K562 (cell line): ENCODE results near the gene CAPRIN1. TPM values are rescaled to one million over a fixed set of nuclear protein-coding genes. Genes with fewer than 3 reads are reported as not detected.

Source experiments
- E2F3 ChIP-seq: fragments of 250-450 bp; sonication (Bioruptor Pico); IDR thresholded peaks from 2 replicates; pipeline ENCODE4 v1.4.0; 2020; ENCODE audit warnings: mild to moderate bottlenecking
- EGR1 ChIP-seq: fragments of 450-650 bp; conservative IDR thresholded peaks from 2 replicates; pipeline ENCODE4 v1.6.1; 2017; ENCODE audit warnings: mild to moderate bottlenecking
- EHMT2 ChIP-seq: fragments of 450-650 bp; IDR thresholded peaks from 2 replicates; pipeline ENCODE4 v1.6.1; 2018; ENCODE audit warnings: antibody characterized with exemption
- GTF2A2 ChIP-seq: IDR thresholded peaks from 2 replicates; pipeline ENCODE4 v1.6.1; 2016; ENCODE audit warnings: mild to moderate bottlenecking, missing genetic modification characterization, missing compliant biosample characterization
- HNRNPL ChIP-seq: fragments of 200-400 bp; formaldehyde crosslinking; IDR thresholded peaks from 2 replicates; pipeline ENCODE4 v1.6.1; 2017; ENCODE audit warnings: low read depth, mild to moderate bottlenecking, low read length
- IFI16 ChIP-seq: fragments of 250-450 bp; sonication (Bioruptor Pico); IDR thresholded peaks from 2 replicates; pipeline ENCODE4 v2.1.2; 2022; ENCODE audit warnings: mild to moderate bottlenecking, inconsistent platforms
- KLF13 ChIP-seq: fragments of 450-650 bp; IDR thresholded peaks from 2 replicates; pipeline ENCODE4 v1.6.1; 2016; ENCODE audit warnings: missing genetic modification characterization, low read depth, mild to moderate bottlenecking, missing compliant biosample characterization, moderate library complexity, borderline replicate concordance
- MTF1 ChIP-seq: fragments of 250-450 bp; sonication (Bioruptor Pico); IDR thresholded peaks from 2 replicates; pipeline ENCODE4 v1.9.0; 2021; ENCODE audit warnings: moderate library complexity, mild to moderate bottlenecking, inconsistent platforms, borderline replicate concordance
- NBN ChIP-seq: fragments of 450-650 bp; IDR thresholded peaks from 2 replicates; pipeline ENCODE4 v1.6.1; 2016; ENCODE audit warnings: low read depth, mild to moderate bottlenecking
- PRPF4 ChIP-seq: fragments of 200-400 bp; formaldehyde crosslinking; IDR thresholded peaks from one replicate; pipeline ENCODE4 v1.6.1; 2017; ENCODE audit warnings: low read length, low read depth, mild to moderate bottlenecking; ENCODE audit not compliant: insufficient read depth, poor library complexity, severe bottlenecking
- SRSF1 ChIP-seq: fragments of 200-400 bp; formaldehyde crosslinking; IDR thresholded peaks from 2 replicates; pipeline ENCODE4 v1.6.1; 2017; ENCODE audit warnings: mild to moderate bottlenecking, low read depth, low read length, moderate library complexity
- TRIM24 ChIP-seq, 2 experiments: fragments of 450-650 bp; IDR thresholded peaks; 2 replicates each; pipeline ENCODE4 v1.6.1; 2016
- U2AF1 ChIP-seq: fragments of 200-400 bp; formaldehyde crosslinking; optimal IDR thresholded peaks from 2 replicates; pipeline ENCODE3; 2017; ENCODE audit warnings: mild to moderate bottlenecking, low read depth, low read length, moderate library complexity
- ZNF133 ChIP-seq: fragments of 250-450 bp; sonication (Bioruptor Pico); IDR thresholded peaks from 2 replicates; pipeline ENCODE4 v1.4.0; 2020; ENCODE audit warnings: mild to moderate bottlenecking
- polyA plus RNA-seq, 8 experiments: library from polyadenylated mRNA; depleted of rRNA in 4 of 8; stranded (reverse) in 5 of 8; unstranded in 3 of 8; fragments of >200 nt; fragmentation: Nextera tagmentation in 2 of 8; fragmentation: Illumina TruSeq in 1 of 8; extraction: Ambion mirVana in 2 of 8; extraction: Trizol in 1 of 8; gene quantifications; 2 replicates each; pipeline versions ENCODE4 v1.2.1 to v1.2.3, GENCODE V29; 2011 to 2014; ENCODE audit warnings: inconsistent platforms in 1 of 8, missing spikeins in 1 of 8
- total RNA-seq, 7 experiments: library from RNA; depleted of rRNA in 6 of 7; stranded (reverse); fragments of >200 nt in 6 of 7; fragmentation: Illumina TruSeq in 2 of 7; extraction: Trizol in 2 of 7; gene quantifications; 2 replicates each; pipeline versions ENCODE4 v1.2.1 to v1.2.3, GENCODE V29; 2011 to 2021; ENCODE audit warnings: low replicate concordance in 1 of 7
- TF ChIP-seq, protein P1 (sequence below): IDR thresholded peaks from 3 replicates; pipeline ENCODE4 v1.6.1; 2011; ENCODE audit warnings: borderline replicate concordance, mild to moderate bottlenecking, moderate library complexity; ENCODE audit not compliant: insufficient read length; ENCODE audit errors: extremely low read depth
- TF ChIP-seq, protein P2 (sequence below), 2 experiments: fragments of 450-650 bp; IDR thresholded peaks; 2 replicates each; pipeline ENCODE4 v1.6.1; 2016
- TF ChIP-seq, protein P3 (sequence below): fragments of 450-650 bp; IDR thresholded peaks from 2 replicates; pipeline ENCODE4 v1.6.1; 2017; ENCODE audit warnings: antibody characterized with exemption
- TF ChIP-seq, protein P4 (sequence below), 2 experiments: fragments of 450-650 bp in 1 of 2; IDR thresholded peaks; 2 replicates each; pipeline ENCODE4 v1.6.1; 2011 to 2017; ENCODE audit warnings: low read depth in 2 of 2, antibody characterized with exemption in 1 of 2, borderline replicate concordance in 1 of 2, low read length in 1 of 2, mild to moderate bottlenecking in 1 of 2, mixed read lengths in 1 of 2; ENCODE audit not compliant: control insufficient read depth in 1 of 2

CAPRIN1 gene
- total and polyA plus RNA-seq, 9 of the 15 experiments (the other 6 are each of a cell fraction or from before 2014, with no cell fraction given) = 49.6 to 271 (median 244) TPM

DNA sequence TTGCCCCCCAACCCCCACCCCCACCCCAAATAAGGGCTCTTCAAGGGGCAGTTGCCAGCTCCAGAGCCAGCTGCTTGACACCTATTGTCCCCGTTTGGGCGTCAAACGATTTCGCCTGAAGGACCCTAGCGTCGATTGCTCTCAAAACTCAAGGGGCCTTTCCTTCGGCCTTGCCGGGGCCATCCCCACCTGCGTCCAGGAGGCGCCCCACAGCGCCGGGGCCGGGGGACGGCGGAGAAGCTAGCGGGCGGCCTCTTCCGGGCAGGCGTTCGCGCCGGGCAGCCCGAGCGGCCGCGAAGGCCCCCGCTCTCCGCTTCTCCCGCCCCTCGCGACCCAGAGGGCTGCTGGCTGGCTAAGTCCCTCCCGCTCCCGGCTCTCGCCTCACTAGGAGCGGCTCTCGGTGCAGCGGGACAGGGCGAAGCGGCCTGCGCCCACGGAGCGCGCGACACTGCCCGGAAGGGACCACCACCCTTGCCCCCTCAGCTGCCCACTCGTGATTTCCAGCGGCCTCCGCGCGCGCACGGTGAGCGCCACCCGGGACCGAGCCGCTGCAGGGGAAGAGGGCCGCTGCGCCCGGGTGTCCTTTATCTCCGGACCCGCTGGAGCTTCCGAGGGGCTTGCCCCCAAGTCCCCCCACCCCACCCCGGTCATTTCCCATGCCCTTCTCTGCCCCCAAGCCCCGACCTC lies at the start of gene CAPRIN1 (continued):
- TF ChIP-seq, protein P1, sequence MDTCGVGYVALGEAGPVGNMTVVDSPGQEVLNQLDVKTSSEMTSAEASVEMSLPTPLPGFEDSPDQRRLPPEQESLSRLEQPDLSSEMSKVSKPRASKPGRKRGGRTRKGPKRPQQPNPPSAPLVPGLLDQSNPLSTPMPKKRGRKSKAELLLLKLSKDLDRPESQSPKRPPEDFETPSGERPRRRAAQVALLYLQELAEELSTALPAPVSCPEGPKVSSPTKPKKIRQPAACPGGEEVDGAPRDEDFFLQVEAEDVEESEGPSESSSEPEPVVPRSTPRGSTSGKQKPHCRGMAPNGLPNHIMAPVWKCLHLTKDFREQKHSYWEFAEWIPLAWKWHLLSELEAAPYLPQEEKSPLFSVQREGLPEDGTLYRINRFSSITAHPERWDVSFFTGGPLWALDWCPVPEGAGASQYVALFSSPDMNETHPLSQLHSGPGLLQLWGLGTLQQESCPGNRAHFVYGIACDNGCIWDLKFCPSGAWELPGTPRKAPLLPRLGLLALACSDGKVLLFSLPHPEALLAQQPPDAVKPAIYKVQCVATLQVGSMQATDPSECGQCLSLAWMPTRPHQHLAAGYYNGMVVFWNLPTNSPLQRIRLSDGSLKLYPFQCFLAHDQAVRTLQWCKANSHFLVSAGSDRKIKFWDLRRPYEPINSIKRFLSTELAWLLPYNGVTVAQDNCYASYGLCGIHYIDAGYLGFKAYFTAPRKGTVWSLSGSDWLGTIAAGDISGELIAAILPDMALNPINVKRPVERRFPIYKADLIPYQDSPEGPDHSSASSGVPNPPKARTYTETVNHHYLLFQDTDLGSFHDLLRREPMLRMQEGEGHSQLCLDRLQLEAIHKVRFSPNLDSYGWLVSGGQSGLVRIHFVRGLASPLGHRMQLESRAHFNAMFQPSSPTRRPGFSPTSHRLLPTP = no peak
- TF ChIP-seq, protein P2, sequence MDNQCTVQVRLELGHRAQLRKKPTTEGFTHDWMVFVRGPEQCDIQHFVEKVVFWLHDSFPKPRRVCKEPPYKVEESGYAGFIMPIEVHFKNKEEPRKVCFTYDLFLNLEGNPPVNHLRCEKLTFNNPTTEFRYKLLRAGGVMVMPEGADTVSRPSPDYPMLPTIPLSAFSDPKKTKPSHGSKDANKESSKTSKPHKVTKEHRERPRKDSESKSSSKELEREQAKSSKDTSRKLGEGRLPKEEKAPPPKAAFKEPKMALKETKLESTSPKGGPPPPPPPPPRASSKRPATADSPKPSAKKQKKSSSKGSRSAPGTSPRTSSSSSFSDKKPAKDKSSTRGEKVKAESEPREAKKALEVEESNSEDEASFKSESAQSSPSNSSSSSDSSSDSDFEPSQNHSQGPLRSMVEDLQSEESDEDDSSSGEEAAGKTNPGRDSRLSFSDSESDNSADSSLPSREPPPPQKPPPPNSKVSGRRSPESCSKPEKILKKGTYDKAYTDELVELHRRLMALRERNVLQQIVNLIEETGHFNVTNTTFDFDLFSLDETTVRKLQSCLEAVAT (IDR thresholded peaks at IDR 0.05) = peak; percentile 66 to 73; a peak in 1 of 4 replicates
- TF ChIP-seq ZNF133 (CRISPR knock-in tag) (no peak), E2F3 (no peak), EGR1 (no peak), MTF1 (CRISPR knock-in tag) (no peak), PRPF4 (no peak), GTF2A2 (tag) (no peak), U2AF1 (no peak), SRSF1 (no peak), EHMT2 (no peak), NBN (no peak), TRIM24 (IDR thresholded peaks at IDR 0.05) (no peak), HNRNPL (peak; percentile 79; the same call in 1 of the 2 replicates), KLF13 (tag) (no peak), IFI16 (CRISPR knock-in tag) (no peak)
- TF ChIP-seq, protein P3, sequence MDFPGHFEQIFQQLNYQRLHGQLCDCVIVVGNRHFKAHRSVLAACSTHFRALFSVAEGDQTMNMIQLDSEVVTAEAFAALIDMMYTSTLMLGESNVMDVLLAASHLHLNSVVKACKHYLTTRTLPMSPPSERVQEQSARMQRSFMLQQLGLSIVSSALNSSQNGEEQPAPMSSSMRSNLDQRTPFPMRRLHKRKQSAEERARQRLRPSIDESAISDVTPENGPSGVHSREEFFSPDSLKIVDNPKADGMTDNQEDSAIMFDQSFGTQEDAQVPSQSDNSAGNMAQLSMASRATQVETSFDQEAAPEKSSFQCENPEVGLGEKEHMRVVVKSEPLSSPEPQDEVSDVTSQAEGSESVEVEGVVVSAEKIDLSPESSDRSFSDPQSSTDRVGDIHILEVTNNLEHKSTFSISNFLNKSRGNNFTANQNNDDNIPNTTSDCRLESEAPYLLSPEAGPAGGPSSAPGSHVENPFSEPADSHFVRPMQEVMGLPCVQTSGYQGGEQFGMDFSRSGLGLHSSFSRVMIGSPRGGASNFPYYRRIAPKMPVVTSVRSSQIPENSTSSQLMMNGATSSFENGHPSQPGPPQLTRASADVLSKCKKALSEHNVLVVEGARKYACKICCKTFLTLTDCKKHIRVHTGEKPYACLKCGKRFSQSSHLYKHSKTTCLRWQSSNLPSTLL = no peak
- TF ChIP-seq, protein P4, sequence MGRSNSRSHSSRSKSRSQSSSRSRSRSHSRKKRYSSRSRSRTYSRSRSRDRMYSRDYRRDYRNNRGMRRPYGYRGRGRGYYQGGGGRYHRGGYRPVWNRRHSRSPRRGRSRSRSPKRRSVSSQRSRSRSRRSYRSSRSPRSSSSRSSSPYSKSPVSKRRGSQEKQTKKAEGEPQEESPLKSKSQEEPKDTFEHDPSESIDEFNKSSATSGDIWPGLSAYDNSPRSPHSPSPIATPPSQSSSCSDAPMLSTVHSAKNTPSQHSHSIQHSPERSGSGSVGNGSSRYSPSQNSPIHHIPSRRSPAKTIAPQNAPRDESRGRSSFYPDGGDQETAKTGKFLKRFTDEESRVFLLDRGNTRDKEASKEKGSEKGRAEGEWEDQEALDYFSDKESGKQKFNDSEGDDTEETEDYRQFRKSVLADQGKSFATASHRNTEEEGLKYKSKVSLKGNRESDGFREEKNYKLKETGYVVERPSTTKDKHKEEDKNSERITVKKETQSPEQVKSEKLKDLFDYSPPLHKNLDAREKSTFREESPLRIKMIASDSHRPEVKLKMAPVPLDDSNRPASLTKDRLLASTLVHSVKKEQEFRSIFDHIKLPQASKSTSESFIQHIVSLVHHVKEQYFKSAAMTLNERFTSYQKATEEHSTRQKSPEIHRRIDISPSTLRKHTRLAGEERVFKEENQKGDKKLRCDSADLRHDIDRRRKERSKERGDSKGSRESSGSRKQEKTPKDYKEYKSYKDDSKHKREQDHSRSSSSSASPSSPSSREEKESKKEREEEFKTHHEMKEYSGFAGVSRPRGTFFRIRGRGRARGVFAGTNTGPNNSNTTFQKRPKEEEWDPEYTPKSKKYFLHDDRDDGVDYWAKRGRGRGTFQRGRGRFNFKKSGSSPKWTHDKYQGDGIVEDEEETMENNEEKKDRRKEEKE (IDR thresholded peaks at IDR 0.05; ENCODE audit: borderline replicate concordance in 1 of 2, control insufficient read depth in 1 of 2, low read depth in 2 of 2, low read length in 1 of 2) = no peak
